Gastroesophageal sphincter (tissue), 3 donors: ENCODE data around the gene ARMS2.

Experiments
- CTCF ChIP-seq, 4 experiments: fragments of 200-600 bp in 2 of 4; fragments of 450-650 bp in 2 of 4; sonication (generic) in 1 of 4; IDR thresholded peaks; one replicate each; pipeline ENCODE4 v1.5.1; 2017 to 2019; ENCODE audit warnings: antibody characterized with exemption in 4 of 4, mild to moderate bottlenecking in 2 of 4, moderate library complexity in 2 of 4
- EP300 ChIP-seq: sonication (generic); formaldehyde crosslinking; IDR thresholded peaks from one replicate; pipeline ENCODE4 v1.6.1; 2017; ENCODE audit warnings: antibody characterized with exemption, mild to moderate bottlenecking
- POLR2A ChIP-seq, 2 donors: fragments of 450-650 bp; IDR thresholded peaks; one replicate each; pipeline ENCODE4 v1.6.1; 2017; ENCODE audit warnings: antibody characterized with exemption in 2 of 2, mild to moderate bottlenecking in 2 of 2, moderate library complexity in 1 of 2
- POLR2AphosphoS5 ChIP-seq: sonication (generic); formaldehyde crosslinking; IDR thresholded peaks from one replicate; pipeline ENCODE4 v1.6.1; 2017; ENCODE audit warnings: antibody characterized with exemption

- no peak for TF ChIP-seq CTCF (IDR thresholded peaks at IDR 0.05)
- no peak for TF ChIP-seq EP300
- no peak for TF ChIP-seq POLR2AphosphoS5
- no peak for TF ChIP-seq POLR2A (IDR thresholded peaks at IDR 0.05)
Observed at GRCh38 chr10:122493761-122494160, 39.3 kb downstream of the ARMS2 start.
